CD14-positive monocyte (primary cell): ENCODE data around the gene TRPM2. TPM values are rescaled to one million over a fixed set of nuclear protein-coding genes. Genes with fewer than 3 reads are reported as not detected.

ENCODE experiments used
- DNase-seq, 3 donors: peaks; one replicate each; pipeline ENCODE4 v3.0.0-alpha.2; 2011 to 2022
- H2AFZ ChIP-seq: 2 replicates; pipeline ENCODE4 v1.6.0; 2012; ENCODE audit warnings: mild to moderate bottlenecking, low read depth, low read length, inconsistent platforms; ENCODE audit not compliant: insufficient read depth, poor library complexity, severe bottlenecking
- H3K27ac ChIP-seq, 2 donors: 1 replicate in 1 of 2; 2 replicates in 1 of 2; pipeline ENCODE4 v1.5.1; 2012 to 2013; ENCODE audit warnings: low read length in 2 of 2, control low read depth in 1 of 2, inconsistent platforms in 1 of 2, low read depth in 1 of 2, mild to moderate bottlenecking in 1 of 2
- H3K27me3 ChIP-seq, 2 donors: one replicate each; pipeline versions ENCODE4 v1.6.0 to v1.6.1; 2011 to 2013; ENCODE audit warnings: low read length in 2 of 2; ENCODE audit not compliant: control insufficient read depth in 2 of 2, insufficient read depth in 2 of 2
- H3K36me3 ChIP-seq, 2 donors: replicated peaks in 1 of 2; 1 replicate in 1 of 2; 2 replicates in 1 of 2; pipeline versions ENCODE4 v1.5.1 to v1.6.1; 2012 to 2013; ENCODE audit warnings: low read length in 2 of 2, control low read depth in 1 of 2, inconsistent platforms in 1 of 2, mild to moderate bottlenecking in 1 of 2; ENCODE audit not compliant: insufficient read depth in 2 of 2, control insufficient read depth in 1 of 2
- H3K4me1 ChIP-seq, 2 donors: 1 replicate in 1 of 2; 2 replicates in 1 of 2; pipeline versions ENCODE4 v1.5.1 to v1.6.1; 2012 to 2013; ENCODE audit warnings: low read length in 2 of 2, control low read depth in 1 of 2, inconsistent platforms in 1 of 2, mild to moderate bottlenecking in 1 of 2, moderate library complexity in 1 of 2; ENCODE audit not compliant: insufficient read depth in 2 of 2, control insufficient read depth in 1 of 2
- H3K4me2 ChIP-seq: replicated peaks from 2 replicates; pipeline ENCODE3; 2012; ENCODE audit warnings: low read length, moderate library complexity, mild to moderate bottlenecking; ENCODE audit not compliant: poor library complexity, severe bottlenecking; ENCODE audit errors: extremely low read depth
- H3K4me3 ChIP-seq, 3 experiments: fragments of 200-600 bp in 1 of 3; sonication (generic) in 1 of 3; replicated peaks in 1 of 3; 1 replicate in 2 of 3; 2 replicates in 1 of 3; pipeline ENCODE4 v1.5.1; 2011 to 2013; ENCODE audit warnings: low read length in 3 of 3, mild to moderate bottlenecking in 3 of 3, control low read depth in 2 of 3, low read depth in 2 of 3, inconsistent platforms in 1 of 3, moderate library complexity in 1 of 3
- H3K79me2 ChIP-seq: 2 replicates; pipeline ENCODE4 v1.6.0; 2012; ENCODE audit warnings: mild to moderate bottlenecking, control low read depth, inconsistent platforms, low read length, moderate library complexity; ENCODE audit not compliant: insufficient read depth
- H3K9ac ChIP-seq: 2 replicates; pipeline ENCODE4 v1.6.0; 2017; ENCODE audit warnings: low read length, mild to moderate bottlenecking; ENCODE audit not compliant: insufficient read depth, poor library complexity, severe bottlenecking
- H3K9me3 ChIP-seq, 2 donors: replicated peaks in 1 of 2; 1 replicate in 1 of 2; 2 replicates in 1 of 2; pipeline versions ENCODE4 v1.5.1 to v1.6.1; 2012 to 2013; ENCODE audit warnings: low read length in 2 of 2, control low read depth in 1 of 2; ENCODE audit not compliant: control insufficient read depth in 1 of 2, insufficient read depth in 1 of 2
- H4K20me1 ChIP-seq: 2 replicates; pipeline ENCODE4 v1.6.0; 2012; ENCODE audit warnings: mild to moderate bottlenecking, low read length, control low read depth, moderate library complexity; ENCODE audit not compliant: insufficient read depth
- H3K27ac Mint-ChIP-seq, 7 donors: one replicate each; pipeline ENCODE4 v1.8.0; 2020; ENCODE audit warnings: mild to moderate bottlenecking in 7 of 7, mixed read lengths in 7 of 7, moderate library complexity in 6 of 7, inconsistent platforms in 2 of 7
- H3K27me3 Mint-ChIP-seq, 3 donors: one replicate each; pipeline ENCODE4 v1.8.0; 2021 to 2022; ENCODE audit warnings: low read depth in 3 of 3, mild to moderate bottlenecking in 3 of 3, mixed read lengths in 3 of 3, moderate library complexity in 3 of 3, inconsistent platforms in 1 of 3
- H3K36me3 Mint-ChIP-seq, 2 donors: one replicate each; pipeline ENCODE4 v1.8.0; 2020; ENCODE audit warnings: mixed read lengths in 2 of 2, inconsistent platforms in 1 of 2, mild to moderate bottlenecking in 1 of 2
- H3K4me1 Mint-ChIP-seq: one replicate; pipeline ENCODE4 v1.8.0; 2020; ENCODE audit warnings: mild to moderate bottlenecking, mixed read lengths
- H3K4me3 Mint-ChIP-seq, 2 donors: one replicate each; pipeline ENCODE4 v1.8.0; 2020; ENCODE audit warnings: mild to moderate bottlenecking in 2 of 2, mixed read lengths in 2 of 2, moderate library complexity in 1 of 2
- H3K9me3 Mint-ChIP-seq, 7 donors: one replicate each; pipeline ENCODE4 v1.8.0; 2020 to 2022; ENCODE audit warnings: mixed read lengths in 7 of 7, mild to moderate bottlenecking in 6 of 7, moderate library complexity in 6 of 7, inconsistent platforms in 2 of 7
- CTCF ChIP-seq: fragments of 200-600 bp; IDR thresholded peaks from one replicate; pipeline ENCODE4 v1.8.0; 2022; ENCODE audit warnings: antibody characterized with exemption, mild to moderate bottlenecking
- WGBS: methylation state at CpG from one replicate; pipeline ENCODE4 v1.1.5; 2013; ENCODE audit warnings: missing lambda C conversion rate; ENCODE audit not compliant: insufficient coverage; 5-methylcytosine and 5-hydroxymethylcytosine counted together
- intact Hi-C, 2 donors: fragments of 100-400 bp; cut with micrococcal nuclease; formaldehyde crosslinking; loops; one replicate each; pipeline versions ENCODE4 v1.15.0 to v1.15.1; 2023
- polyA plus RNA-seq, 3 donors: library from polyadenylated mRNA; depleted of rRNA in 1 of 3; unstranded in 2 of 3; stranded (reverse) in 1 of 3; fragments of 300-500 nt in 2 of 3; fragments of >200 nt in 1 of 3; fragmentation: Illumina TruSeq in 2 of 3; gene quantifications; 1 replicate in 2 of 3; 2 replicates in 1 of 3; pipeline ENCODE4 v1.2.3, GENCODE V29; 2012 to 2021

Gene TRPM2
- polyA plus RNA-seq, 3 donors, result 7.6 to 21.6 (median 12.2) TPM

DNA sequence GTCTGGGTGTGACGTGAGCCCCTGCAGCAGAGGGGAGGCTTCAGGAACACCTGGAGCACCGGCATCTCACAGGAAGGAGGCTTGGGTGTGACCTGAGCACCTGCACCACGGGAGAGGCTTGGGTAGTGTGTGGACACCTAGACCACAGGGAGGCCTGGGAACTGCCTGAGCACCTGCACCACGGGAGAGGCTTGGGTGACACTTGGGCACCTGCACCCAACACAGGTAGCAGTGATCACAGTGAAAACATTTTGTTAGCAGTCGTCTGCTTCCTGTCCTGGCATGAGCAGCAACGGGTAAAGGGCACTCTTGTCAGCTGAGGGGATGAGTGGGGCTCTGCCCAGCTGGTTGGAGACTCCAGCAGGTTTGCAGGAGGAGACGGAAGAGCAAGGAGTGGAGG is 124.3 kb downstream of the TRPM2 start:
- H3K4me1 Mint-ChIP-seq, result no peaks in the 10 kb centered on the region
- no peak for DNase-seq
- TF ChIP-seq CTCF, result no peak
- no peak overlapping the region for H3K27ac ChIP-seq
- WGBS, result 83% methylated on average over 7 of the region's 7 CpGs
- intact Hi-C loops, result no loop called here
- H3K9me3 Mint-ChIP-seq, result no peaks in the 10 kb centered on the region
- H3K4me3 ChIP-seq, result no peak overlapping the region
- no peaks in the 10 kb centered on the region for H3K36me3 Mint-ChIP-seq
- H3K4me1 ChIP-seq, result no peaks in the 10 kb centered on the region
- no peak overlapping the region for H3K4me2 ChIP-seq
- no peaks in the 10 kb centered on the region for H3K79me2 ChIP-seq
- H3K27me3 Mint-ChIP-seq, result no peaks in the 10 kb centered on the region
- no peak overlapping the region for H3K27ac Mint-ChIP-seq
- no peaks in the 10 kb centered on the region for H3K36me3 ChIP-seq
- H4K20me1 ChIP-seq, result no peaks in the 10 kb centered on the region
- no peak overlapping the region for H3K4me3 Mint-ChIP-seq
- H3K27me3 ChIP-seq, result no peaks in the 10 kb centered on the region
- H3K9ac ChIP-seq, result no peak overlapping the region
- no peaks in the 10 kb centered on the region for H3K9me3 ChIP-seq
- H2AFZ ChIP-seq, result no peak overlapping the region

- DNase-seq, result no peak
- no peaks in the 10 kb centered on the region for H3K4me1 Mint-ChIP-seq
- no peak overlapping the region for H3K4me3 ChIP-seq
- H3K4me1 ChIP-seq, result no peaks in the 10 kb centered on the region
- H2AFZ ChIP-seq, result no peak overlapping the region
- H3K27me3 ChIP-seq, result no peaks in the 10 kb centered on the region
- H3K4me2 ChIP-seq, result no peak overlapping the region
- no peaks in the 10 kb centered on the region for H4K20me1 ChIP-seq
- no peaks in the 10 kb centered on the region for H3K36me3 Mint-ChIP-seq
- no peaks in the 10 kb centered on the region for H3K9me3 ChIP-seq
- intact Hi-C loops, result no loop called here
- H3K27ac ChIP-seq, result no peak overlapping the region
- no peaks in the 10 kb centered on the region for H3K79me2 ChIP-seq
- no peaks in the 10 kb centered on the region for H3K36me3 ChIP-seq
- no peak overlapping the region for H3K27ac Mint-ChIP-seq
- H3K27me3 Mint-ChIP-seq, result peaks cover 0 to 3% (median 3%) of the 10 kb centered on the region in 3 donors
- no peak for TF ChIP-seq CTCF
- WGBS, result 77% methylated on average over 12 of the region's 16 CpGs
- H3K4me3 Mint-ChIP-seq, result no peak overlapping the region
- H3K9me3 Mint-ChIP-seq, result no peaks in the 10 kb centered on the region
- no peak overlapping the region for H3K9ac ChIP-seq
These were observed 124.8 kb downstream of the TRPM2 start for GRCh38 chr21:44478124-44478800.
